ENCODE results near the gene ZNF10.

The ZNF10 gene

GRCh38 chr12:133202493-133203343, 72.3 kb downstream of the ZNF10 start:
- no peak for DNase-seq

GRCh38 chr12:133203344-133204263, 73.2 kb downstream of the ZNF10 start:
- no peak for DNase-seq

GRCh38 chr12:133204264-133204603, 73.8 kb downstream of the ZNF10 start:
- DNase-seq: no peak

- DNase-seq: no peak
Observed at GRCh38 chr12:133206390-133206789, 76.0 kb downstream of the ZNF10 start.
